ENCODE results near the gene FBXL14.
A peak's percentile ranks its signal among the peaks of the same experiment; 100 is the strongest.
"Not testable (repeated sequence)": the region's sequence is repeated elsewhere in the genome, so short reads cannot be mapped to it uniquely, and the experiment has no call there.

FBXL14 gene

DNA sequence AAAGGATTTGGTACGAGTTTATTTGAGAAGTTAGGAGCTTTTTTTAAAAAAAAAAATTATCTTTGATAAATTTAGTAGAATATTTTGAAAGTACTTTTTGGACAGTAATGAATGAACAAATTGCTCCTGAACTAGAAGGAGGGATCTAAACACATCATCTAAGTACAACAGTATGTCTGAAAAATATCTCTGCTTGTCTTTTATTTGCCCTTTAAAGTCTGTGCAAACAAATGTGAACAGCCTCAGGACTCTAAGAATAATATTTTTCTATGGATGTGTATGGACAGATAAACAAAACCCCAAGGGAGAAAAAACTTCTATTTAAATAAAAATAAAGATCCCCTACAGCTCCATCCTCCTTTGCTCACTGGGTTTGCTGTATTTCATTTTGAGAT is 19.5 kb downstream of the FBXL14 start:
- DNase-seq (ENCODE audit: extremely low read depth in 1 of 2, low read depth in 1 of 2), result no peak

DNA sequence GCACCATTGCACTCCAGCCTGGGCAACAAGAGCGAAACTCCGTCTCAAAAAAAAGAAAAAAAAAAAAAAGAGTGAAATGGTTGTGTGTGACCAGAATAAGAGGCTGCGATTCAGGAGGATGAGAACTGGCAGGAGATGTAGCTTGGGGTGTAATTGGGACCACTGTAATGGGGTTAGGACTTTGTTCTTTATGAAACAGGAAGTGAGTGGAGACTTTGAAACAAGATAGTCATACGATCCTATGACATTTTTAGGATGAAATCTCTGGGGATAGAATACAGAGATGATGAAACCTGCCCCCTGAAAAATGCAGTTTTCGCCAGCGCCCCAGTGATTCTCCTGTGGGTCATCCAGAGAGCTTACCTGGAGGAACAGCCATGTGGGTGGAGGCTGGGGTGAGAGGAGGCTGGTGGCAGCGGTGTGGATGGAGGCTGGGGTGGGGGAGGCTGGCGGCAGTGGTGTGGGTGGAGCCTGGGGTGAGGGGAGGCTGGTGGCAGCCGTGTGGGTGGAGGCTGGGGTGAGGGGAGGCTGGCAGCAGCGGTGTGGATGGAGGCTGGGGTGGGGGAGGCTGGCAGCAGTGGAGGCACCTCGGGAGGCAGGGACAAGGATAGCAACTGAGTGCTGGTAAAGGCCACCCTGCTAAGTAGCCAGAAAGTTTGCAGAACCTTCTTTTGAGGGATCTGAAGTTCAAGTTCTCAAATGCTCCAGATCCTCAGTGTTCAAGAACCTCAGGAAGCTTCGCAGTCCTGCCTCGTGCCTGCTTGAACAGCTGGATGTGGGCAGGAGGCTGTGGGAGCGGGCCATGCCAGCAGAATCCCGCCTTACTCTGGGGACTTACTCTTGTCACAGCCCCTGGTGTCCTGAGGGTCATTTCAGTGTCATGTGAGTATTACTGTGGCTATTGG is 20.2 kb downstream of the FBXL14 start:
- DNase-seq (ENCODE audit: extremely low read depth in 1 of 2, low read depth in 1 of 2), result no peak

DNA sequence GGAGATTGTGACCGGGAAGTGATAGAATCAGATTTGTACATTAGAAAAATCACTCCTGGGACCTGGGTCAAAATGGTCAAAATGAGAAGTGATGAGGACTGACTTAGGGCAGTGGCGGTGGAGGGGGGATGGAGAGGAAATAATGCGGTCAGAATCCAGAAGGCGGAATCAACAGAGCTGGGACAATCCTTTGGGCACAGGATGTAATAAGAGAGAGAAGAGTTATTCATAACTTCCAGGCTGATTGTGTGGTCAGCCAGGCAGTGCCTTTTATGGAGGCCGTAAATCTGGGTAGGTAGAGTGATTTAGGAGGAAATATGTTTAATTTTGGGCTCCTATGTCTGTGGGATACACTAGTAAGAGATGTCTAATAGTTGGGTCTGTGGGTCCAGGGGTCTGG is 21.6 kb downstream of the FBXL14 start:
- no peak for DNase-seq (ENCODE audit: extremely low read depth in 1 of 2, low read depth in 1 of 2)

DNA sequence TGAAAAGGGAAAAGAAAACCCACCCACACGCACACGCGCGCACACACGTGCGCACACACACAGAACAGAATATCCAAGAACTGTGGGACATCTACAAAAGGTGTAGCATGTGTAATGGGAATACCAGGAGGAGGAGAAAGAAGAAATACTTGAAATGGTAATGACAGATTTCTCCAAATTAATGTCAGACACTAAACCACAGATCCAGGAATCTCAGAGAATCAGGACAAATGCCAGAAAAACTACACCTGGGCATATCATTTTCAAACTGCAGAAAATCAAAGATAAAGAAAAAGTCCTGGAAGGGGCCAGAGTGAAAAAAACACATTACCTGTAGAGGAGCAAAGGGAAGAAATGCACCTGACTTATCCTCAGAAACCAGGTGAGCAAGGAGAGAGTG is 26.5 kb downstream of the FBXL14 start:
- DNase-seq (ENCODE audit: extremely low read depth in 1 of 2, low read depth in 1 of 2), result no peak

DNA sequence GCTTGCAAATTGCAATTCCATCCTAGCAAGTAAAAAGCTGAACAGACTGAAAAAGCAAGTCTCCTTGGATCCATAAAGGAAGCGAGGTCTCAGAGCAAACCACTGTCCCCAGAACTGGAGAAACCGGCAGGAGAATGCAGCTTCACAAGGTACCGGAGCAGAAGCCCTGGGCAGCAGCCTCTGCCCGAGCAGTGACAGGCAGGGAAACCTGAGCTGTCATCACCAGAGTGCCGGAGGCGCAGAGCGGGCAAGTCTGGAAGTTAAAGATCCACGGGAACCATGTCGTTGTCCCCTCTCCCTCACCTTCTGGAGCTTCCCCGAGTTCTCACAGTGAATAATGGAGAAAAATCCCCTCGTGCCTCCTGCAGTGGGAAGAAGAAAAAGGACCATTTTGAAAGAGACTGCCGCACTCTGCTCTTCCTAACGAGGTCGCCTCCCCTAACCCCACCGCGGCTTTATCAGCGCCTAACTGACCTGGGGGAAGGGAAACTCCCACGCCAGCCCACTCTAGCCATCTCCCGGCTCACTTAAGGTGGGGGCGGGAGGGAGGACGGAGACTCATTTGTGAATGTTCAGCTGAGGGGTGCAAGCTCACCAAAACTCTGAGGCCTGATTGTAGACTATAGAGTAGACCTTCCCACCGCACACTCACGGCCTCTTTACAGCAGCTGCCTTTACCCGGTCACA is 27.8 kb downstream of the FBXL14 start:
- no peak for DNase-seq (ENCODE audit: extremely low read depth in 1 of 2, low read depth in 1 of 2)

DNA sequence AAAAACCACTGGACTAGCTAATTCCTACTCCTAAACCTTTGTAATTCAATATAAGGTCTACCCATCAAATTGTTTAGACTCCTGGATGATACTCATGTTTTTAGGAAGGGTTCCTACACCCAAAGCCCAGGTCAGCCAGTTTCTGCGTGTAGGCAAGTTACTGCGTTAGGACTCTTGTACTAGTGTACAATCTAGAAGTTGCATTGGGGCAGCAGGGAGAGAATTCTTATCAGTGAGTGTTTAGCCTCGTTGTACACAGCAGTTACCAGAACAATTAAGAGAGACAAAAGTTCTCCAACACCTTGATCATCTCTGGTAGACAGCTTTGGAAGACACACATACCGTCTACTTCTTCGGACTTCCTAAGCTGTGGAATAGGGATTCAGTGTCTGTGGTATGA is 29.2 kb downstream of the FBXL14 start:
- DNase-seq (ENCODE audit: extremely low read depth in 1 of 2, low read depth in 1 of 2), result no peak

DNA sequence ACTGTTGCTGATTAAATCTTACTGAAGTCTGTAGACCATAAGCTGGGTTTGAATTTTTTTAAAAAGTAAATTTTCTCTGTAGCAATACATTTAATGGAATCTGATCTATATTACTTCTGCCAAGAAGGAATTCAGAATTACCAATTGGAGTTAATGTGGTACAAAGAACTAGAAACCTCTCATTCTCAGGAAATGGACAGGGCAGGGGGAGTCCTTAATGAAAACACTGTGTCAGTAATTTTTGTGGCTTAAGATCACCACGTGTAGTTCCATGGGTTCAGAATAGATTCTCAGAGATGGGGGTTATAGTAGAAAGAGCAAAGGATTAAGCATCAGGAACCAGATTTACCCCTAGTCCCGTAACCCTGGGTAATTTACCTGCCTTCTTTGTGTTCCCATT is 30.3 kb downstream of the FBXL14 start:
- DNase-seq (ENCODE audit: extremely low read depth in 1 of 2, low read depth in 1 of 2), result no peak

DNA sequence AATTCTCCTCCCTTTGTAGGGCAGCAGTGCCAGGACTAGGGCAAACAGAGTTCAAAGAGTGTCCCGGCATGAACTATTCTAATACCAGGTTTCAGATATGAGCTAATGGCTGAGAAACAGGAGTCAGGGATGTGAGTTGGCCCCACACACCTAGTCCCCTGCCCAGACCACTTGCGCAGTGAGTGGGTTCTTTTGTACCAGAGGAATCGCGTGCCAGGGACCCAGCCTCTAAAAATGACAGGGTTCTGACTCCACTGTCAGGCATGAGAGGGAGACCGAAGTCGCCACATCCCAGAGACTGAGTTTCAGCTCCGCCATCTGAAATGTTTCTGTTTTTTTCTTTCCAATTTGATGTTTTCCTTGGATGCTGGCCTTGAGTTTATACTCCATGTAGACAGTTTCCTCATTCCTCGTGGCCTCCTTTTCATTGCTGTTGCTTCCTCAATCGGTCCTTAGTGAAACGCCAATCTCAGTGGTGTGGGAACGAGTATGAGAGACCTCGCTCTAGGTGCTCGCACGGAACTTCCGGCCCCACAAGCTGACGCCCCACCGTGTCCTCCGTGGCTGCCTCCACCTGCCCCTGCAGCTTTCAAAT is 31.5 kb downstream of the FBXL14 start:
- DNase-seq (ENCODE audit: extremely low read depth in 1 of 2, low read depth in 1 of 2), result no peak

DNA sequence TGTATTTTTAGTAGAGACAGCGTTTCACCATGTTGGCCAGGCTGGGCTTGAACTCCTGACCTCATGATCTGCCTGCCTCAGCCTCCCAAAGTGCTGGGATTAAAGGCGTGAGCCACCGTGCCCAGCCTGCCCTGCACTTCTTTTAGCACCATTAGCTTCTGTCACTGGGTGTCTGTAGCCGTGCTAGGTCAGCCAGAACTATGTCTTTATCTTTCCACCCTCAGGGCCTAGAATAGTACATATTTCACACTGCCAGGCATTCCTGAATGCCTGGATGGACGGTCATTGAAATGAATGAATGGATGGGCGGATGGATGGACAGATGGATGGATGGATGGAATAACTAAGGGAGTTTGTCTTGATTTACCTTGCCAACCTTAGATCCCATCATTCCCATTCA is 33.7 kb downstream of the FBXL14 start:
- DNase-seq (ENCODE audit: extremely low read depth in 1 of 2, low read depth in 1 of 2), result no peak

DNA sequence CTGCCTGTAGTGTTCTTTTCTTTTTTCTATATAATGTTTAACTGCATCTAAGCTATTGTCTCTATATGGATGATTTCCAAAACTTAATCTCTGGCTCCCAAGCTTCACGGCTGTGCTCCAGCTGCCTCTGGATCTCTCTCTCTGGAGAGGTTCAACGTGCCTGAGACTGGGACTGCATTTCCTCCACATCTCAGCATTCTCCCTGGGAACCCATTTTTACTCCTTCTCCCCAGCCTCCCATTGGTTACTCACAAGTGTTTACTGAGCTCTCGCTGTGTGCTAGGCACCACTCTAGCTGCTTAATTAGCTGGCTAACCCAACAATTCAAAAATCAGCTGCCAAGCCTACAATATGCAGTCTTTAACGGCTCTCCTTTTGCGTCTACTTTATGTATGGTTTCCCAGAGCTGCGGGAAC is 34.7 kb downstream of the FBXL14 start:
- DNase-seq (ENCODE audit: extremely low read depth in 1 of 2, low read depth in 1 of 2), result no peak

DNA sequence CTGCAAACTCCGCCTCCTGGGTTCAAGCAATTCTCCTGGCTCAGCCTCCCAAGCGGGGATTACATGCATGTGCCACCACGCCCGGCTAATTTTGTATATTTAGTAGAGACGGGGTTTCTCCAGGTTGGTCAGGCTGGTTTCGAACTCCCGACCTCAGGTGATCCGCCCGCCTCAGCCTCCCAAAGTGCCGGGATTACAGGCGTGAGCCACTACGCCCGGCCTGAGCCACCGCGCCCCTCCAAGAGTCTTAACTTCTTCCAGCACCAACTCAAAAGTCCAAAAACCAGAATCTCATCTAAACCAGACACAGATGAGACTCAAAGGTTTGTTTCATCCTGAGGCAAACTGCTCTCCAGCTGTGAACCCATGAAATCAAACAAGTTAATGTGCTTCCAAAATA is 36.3 kb downstream of the FBXL14 start:
- not testable (repeated sequence) for DNase-seq (ENCODE audit: extremely low read depth in 1 of 2, low read depth in 1 of 2)

DNA sequence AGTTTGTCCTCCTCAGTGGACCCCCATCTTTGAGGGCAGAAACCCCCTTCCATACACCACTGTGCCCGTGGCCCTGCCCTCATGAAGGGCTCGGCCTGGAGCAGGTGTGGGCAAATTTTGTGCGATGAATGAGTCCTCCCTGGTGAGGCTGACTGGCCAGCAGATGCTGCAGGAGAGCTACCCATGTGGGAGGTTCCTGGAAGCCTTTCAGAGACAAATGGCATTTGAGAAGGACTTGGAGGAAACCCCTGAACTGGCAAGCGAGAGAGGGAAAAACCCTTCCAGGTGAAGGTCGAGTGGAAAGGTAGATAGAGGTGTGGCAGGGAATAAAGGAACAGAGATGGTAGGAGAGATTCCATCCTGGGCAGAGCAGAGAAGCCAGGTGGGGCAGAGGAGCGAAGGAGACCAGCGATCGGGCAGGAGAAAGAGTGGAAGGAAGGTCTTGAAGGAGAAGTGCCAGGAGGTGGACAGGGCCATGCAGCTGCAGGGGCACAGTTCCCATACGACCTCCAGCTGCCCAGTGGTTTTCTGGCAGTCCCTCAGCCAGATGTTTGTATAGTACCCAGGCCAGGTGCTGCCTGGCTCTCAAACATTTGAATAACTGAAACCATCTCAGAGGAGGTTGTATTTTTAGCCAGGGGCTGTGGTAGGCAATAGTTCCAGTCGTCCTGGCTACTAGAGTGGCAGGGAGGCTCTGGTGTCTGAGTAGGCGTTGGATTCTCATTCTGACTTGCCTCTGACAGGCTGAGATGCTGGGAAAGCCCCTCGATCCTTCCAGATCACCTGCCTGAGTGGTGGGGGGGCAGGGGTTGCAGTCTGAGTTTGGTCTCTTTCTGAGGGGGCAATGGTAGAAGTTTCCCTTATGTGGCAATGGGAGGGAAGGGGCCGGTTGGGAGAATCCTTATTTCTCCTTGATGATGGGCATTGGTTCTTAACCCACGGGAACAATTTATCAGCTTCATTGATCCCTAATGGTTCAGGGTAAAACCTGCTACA is 40.1 kb downstream of the FBXL14 start:
- DNase-seq (ENCODE audit: extremely low read depth in 1 of 2, low read depth in 1 of 2), result peak; percentile 32 to 49

DNA sequence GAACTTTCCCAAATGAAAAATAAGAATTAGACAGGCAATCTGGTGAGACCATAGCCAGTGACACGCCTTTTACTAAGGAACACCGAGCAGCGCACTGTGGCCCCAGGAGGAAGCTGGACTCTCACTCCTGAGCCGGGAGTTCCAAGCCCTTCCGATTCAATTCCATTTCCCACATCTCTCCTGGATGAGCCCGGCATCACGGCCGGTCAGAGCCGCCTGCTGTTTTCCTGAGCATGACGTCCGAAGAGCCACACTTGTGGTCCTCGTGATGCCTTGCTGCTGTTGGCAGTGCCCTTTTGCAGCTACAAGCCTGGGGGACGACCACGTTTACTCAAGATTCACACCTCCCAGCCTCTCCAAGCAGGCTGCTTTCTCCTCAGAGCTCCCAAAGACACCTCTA is 40.8 kb downstream of the FBXL14 start:
- DNase-seq (ENCODE audit: extremely low read depth in 1 of 2, low read depth in 1 of 2), result no peak

DNA sequence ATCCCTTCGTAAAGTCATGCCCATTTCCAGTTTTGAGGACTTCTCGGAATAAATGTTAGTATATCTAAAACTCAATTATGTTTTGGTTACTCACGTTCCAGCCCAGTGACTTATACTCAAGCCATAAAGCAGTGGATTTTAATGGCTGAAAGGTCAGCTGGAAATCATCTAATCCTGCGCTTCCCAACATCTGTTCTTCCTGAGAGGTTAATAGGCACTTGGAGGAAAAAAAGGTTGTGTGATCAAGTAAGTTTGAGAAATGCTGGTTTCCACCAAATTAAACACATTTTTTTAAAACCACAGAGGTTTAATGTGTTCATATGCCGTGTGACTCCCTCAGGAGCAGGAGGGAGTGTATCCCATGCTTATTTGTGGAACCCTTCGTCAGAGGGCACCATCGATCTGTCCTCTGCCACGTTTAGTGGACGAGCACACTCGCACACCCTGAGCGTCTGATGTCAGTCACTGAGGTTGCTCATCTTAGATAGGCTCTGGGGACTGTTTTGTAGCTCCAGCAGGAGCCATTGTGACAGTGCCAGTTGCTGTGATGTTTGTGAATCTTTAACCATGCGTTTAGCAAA is 41.4 kb downstream of the FBXL14 start:
- no peak for DNase-seq (ENCODE audit: extremely low read depth in 1 of 2, low read depth in 1 of 2)

DNA sequence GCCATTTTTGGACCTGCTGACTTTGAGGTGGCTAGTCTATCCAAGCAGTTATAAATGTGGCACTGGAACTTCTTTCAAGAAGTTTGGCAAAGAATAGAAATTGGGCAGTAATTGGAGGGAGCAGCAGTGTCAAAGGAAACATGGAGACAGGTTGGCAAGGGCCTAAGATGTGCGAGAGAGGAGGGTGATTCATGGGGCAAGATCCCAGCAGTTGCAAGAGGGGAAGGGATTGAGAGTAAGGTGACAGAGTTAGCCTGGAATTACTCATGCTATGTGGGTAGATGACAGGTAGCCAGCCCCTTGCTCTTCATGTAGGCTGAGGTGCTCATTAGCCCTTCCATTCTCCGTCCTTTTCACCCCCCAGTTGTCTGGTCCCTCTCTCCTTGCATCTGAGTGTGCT is 42.2 kb downstream of the FBXL14 start:
- no peak for DNase-seq (ENCODE audit: extremely low read depth in 1 of 2, low read depth in 1 of 2)

DNA sequence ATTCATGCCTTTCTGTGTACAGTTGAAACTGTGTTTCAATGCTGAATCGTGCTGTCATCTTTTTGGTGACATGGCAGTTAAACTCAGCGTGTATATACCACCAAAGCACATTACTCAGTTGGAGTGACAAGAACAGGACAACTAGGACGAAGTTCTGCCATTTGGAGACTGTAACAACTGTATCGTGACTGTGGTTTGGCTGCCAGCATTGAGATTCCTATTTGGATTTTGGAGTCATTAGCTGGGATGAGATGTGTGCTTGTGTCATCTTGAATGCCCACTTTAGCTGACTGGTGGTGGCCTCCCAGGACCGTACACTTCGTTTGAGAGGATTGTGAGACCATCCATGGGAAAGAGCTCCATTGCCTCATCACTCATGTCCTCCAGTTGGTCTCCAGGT is 42.9 kb downstream of the FBXL14 start:
- DNase-seq (ENCODE audit: extremely low read depth in 1 of 2, low read depth in 1 of 2), result no peak

DNA sequence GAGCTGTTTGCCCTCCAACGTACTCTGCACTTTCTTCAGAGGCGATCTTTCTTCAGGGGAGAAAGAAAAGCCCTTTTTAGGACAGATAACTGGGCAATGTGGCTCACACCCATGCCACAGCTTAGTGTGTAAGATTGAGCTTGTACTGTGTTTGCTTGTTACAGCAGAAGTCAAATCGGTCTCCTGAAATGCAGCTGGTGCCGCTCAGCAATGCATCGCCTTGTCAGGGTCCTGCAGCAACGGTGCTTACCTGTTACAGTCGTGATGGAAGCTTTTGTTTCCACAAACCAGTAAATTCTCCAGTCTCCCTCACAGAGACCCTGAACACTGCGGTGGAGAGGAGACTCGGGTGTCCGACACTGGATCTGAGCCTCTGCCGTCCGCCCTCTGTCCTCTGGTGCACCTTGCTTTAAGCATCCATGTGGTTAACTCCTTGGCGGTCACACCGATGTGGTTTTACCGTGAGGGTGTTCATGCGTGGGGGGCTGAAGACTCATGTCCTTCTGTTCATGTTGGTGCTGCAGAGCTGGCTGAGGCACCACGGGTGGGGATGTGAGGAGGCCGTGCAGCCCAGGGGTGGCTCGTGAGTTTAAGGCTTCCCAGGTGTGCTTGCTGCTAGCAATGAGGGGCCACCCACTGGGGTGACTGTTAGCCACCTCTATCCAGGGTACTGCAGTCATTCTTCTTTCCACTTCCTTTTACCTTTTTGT is 47.3 kb downstream of the FBXL14 start:
- DNase-seq (ENCODE audit: extremely low read depth in 1 of 2, low read depth in 1 of 2), result no peak

DNA sequence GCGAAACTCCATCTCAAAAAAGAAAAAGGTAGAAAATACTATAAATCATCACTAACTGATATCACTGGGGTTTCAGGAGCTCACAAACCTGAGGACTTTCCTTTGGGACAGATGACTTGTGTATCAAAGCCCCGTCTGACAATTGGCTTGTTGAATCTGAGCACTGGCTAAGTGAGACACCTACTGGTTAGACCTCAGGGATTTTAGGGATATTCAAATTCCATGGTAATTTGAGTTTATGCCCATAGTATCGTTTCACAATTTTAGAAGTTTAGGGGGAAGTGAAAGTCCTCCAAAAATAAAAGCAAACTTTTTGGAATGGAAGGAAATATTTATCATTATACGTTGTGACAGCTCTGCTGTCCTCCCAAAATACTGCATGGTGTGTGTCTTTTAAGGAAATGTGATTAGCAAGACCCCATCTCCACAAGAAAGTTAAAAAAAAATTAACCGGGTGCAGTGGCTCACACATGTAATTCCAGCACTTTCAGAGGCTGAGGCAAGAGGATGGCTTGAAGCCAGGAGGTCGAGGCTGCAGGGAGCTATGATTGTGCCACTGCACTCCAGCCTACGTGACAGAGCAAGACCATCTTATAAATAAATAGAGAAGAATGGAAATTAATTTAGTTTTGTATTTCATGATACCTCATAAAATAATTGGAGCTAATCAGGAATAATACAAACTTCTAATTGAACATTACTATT is 49.2 kb downstream of the FBXL14 start:
- no peak for DNase-seq (ENCODE audit: extremely low read depth in 1 of 2, low read depth in 1 of 2)

DNA sequence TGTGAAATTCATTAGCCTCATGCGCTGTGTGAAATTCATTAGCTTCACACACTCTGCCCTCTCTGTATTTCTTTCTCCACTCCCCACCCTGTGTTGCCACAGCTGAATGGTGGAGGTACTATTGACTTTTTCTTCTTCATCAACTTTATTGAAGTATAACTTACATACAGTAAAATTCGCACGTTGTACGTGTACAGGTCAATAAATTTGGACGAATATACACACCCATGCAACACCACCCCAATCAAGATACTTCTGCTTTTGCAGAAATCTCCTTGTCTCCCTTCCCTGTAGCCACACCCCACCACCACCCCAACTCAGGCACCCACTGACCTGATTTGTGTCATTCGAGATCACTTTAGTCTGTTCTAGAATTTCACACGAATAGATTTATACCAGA is 51.8 kb downstream of the FBXL14 start:
- DNase-seq (ENCODE audit: extremely low read depth in 1 of 2, low read depth in 1 of 2), result no peak
